Ovary (tissue), 9 donors: ENCODE measurements around the gene NDFIP2. TPM values are rescaled to one million over a fixed set of nuclear protein-coding genes. Genes with fewer than 3 reads are reported as not detected.

ENCODE experiments used
- DNase-seq, 5 donors: peaks; one replicate each; pipeline ENCODE4 v3.0.0-alpha.2; 2019 to 2020
- H3K27ac ChIP-seq, 2 donors: fragments of 200-600 bp; one replicate each; pipeline versions ENCODE4 v1.5.1 to v1.8.0; 2019 to 2022
- H3K27me3 ChIP-seq: fragments of 200-600 bp; one replicate; pipeline ENCODE4 v1.8.0; 2022
- H3K36me3 ChIP-seq: fragments of 200-600 bp; sonication (generic); one replicate; pipeline ENCODE4 v1.5.1; 2019
- H3K4me1 ChIP-seq: one replicate; pipeline ENCODE4 v1.8.1; 2013; ENCODE audit warnings: mild to moderate bottlenecking, moderate library complexity; ENCODE audit not compliant: insufficient read depth
- H3K4me3 ChIP-seq: fragments of 200-600 bp; sonication (generic); one replicate; pipeline ENCODE4 v1.5.1; 2017
- H3K9me3 ChIP-seq, 2 donors: fragments of 200-600 bp in 1 of 2; sonication (generic) in 1 of 2; one replicate each; pipeline versions ENCODE4 v1.5.1 to v1.8.1; 2013 to 2019; ENCODE audit warnings: mild to moderate bottlenecking in 1 of 2, moderate library complexity in 1 of 2
- CTCF ChIP-seq, 3 donors: fragments of 450-650 bp in 2 of 3; fragments of 200-600 bp in 1 of 3; IDR thresholded peaks; one replicate each; pipeline versions ENCODE4 v1.5.1 to v1.8.0; 2016 to 2022; ENCODE audit warnings: antibody characterized with exemption in 3 of 3, mild to moderate bottlenecking in 1 of 3
- EP300 ChIP-seq: sonication (generic); formaldehyde crosslinking; IDR thresholded peaks from one replicate; pipeline ENCODE4 v1.6.1; 2017; ENCODE audit warnings: antibody characterized with exemption
- POLR2A ChIP-seq: fragments of 450-650 bp; IDR thresholded peaks from one replicate; pipeline ENCODE4 v1.6.1; 2017; ENCODE audit warnings: antibody characterized with exemption, mild to moderate bottlenecking, moderate library complexity
- WGBS, 3 donors: extraction: QIAGEN DNeasy Blood & Tissue Kit in 1 of 3; methylation state at CpG; one replicate each; pipeline versions ENCODE4 v1.1.5 to v1.1.7; 2013 to 2017; 5-methylcytosine and 5-hydroxymethylcytosine counted together
- intact Hi-C, 4 donors: fragments of 100-400 bp; cut with DNase I; formaldehyde crosslinking; loops; one replicate each; pipeline versions ENCODE4 v1.11.0 to v1.15.1; 2022 to 2023
- polyA plus RNA-seq, 2 donors: library from polyadenylated mRNA; stranded (reverse); fragments of 200-250 nt in 1 of 2; fragments of 350-450 nt in 1 of 2; fragmentation: Illumina TruSeq in 1 of 2; extraction: RNeasy Lipid Tissue Mini Kit (QIAGEN cat#74804) in 1 of 2; gene quantifications; one replicate each; pipeline ENCODE4 v1.2.3, GENCODE V29; 2013 to 2014
- total RNA-seq, 7 donors: library from RNA; depleted of rRNA in 2 of 7; stranded (reverse); fragments of >200 nt in 2 of 7; fragmentation: NEBNext Ultra II Directional in 3 of 7; extraction: Animal tissue kit (Norgen Biotek cat#: 25700) in 3 of 7; gene quantifications; one replicate each; pipeline versions ENCODE4 v1.1.0 to v1.2.4, GENCODE V29; 2016 to 2023
- donor health status: DM: no; HTN: no; CAD: no; lungs with moderate emphysema.
- donor health status: DM: no; HTN: no; CAD: no.
- donor health status: Bipolar disorder and iron deficiency.
- donor health status: DM: yes; HTN: yes; CAD: no.
- donor health status: DM: no; HTN: no; CAD: no.
- donor health status: DM: yes; HTN: yes; CAD: no.

NDFIP2 gene
- total and polyA plus RNA-seq, 9 donors = 5.9 to 20.4 (median 15.5) TPM

GRCh38 chr13:79500829-79501228 is 19.9 kb downstream of the NDFIP2 start:
- no peaks in the 10 kb centered on the region for H3K27me3 ChIP-seq
- no peaks in the 10 kb centered on the region for H3K9me3 ChIP-seq
- peaks cover 5% of the 10 kb centered on the region for H3K4me1 ChIP-seq
- no peak for DNase-seq
- intact Hi-C loops = no loop called here
- TF ChIP-seq EP300 (no peak), CTCF (IDR thresholded peaks at IDR 0.05) (no peak), POLR2A (no peak)
- H3K36me3 ChIP-seq = no peaks in the 10 kb centered on the region
- H3K27ac ChIP-seq = no peak overlapping the region
- H3K4me3 ChIP-seq = no peak overlapping the region
- 95 to 96% (median 95%) methylated on average over 4 of the region's 4 CpGs for WGBS, 3 donors

GRCh38 chr13:79501538-79502232 is 20.7 kb downstream of the NDFIP2 start:
- no peak for DNase-seq
- peaks cover 5% of the 10 kb centered on the region for H3K4me1 ChIP-seq
- H3K36me3 ChIP-seq = no peaks in the 10 kb centered on the region
- H3K4me3 ChIP-seq = no peak overlapping the region
- 94 to 97% (median 97%) methylated on average over 7 of the region's 7 CpGs for WGBS, 3 donors
- TF ChIP-seq POLR2A (no peak), EP300 (no peak), CTCF (IDR thresholded peaks at IDR 0.05) (no peak)
- intact Hi-C loops = no loop called here
- no peaks in the 10 kb centered on the region for H3K27me3 ChIP-seq
- H3K27ac ChIP-seq = no peak overlapping the region
- H3K9me3 ChIP-seq = no peaks in the 10 kb centered on the region

GRCh38 chr13:79502859-79503468 is 22.0 kb downstream of the NDFIP2 start:
- H3K27ac ChIP-seq = no peak overlapping the region
- H3K4me1 ChIP-seq = peaks cover 5% of the 10 kb centered on the region
- no peaks in the 10 kb centered on the region for H3K36me3 ChIP-seq
- no peak overlapping the region for H3K4me3 ChIP-seq
- no peaks in the 10 kb centered on the region for H3K9me3 ChIP-seq
- H3K27me3 ChIP-seq = no peaks in the 10 kb centered on the region
- intact Hi-C loops = no loop called here
- WGBS, 3 donors = 73 to 79% (median 78%) methylated on average over 3 of the region's 3 CpGs
- TF ChIP-seq POLR2A (no peak), CTCF (IDR thresholded peaks at IDR 0.05) (no peak), EP300 (no peak)
- DNase-seq = no peak

- DNase-seq = no peak
- Histone ChIP-seq H3K4me3 (no peak overlapping the region), H3K4me1 (peaks cover 7% of the 10 kb centered on the region), H3K27ac (no peak overlapping the region), H3K36me3 (no peaks in the 10 kb centered on the region), H3K27me3 (no peaks in the 10 kb centered on the region), H3K9me3 (no peaks in the 10 kb centered on the region)
- intact Hi-C loops = no loop called here
- TF ChIP-seq EP300 (no peak), POLR2A (no peak), CTCF (IDR thresholded peaks at IDR 0.05) (no peak)
These were observed 22.6 kb downstream of the NDFIP2 start for GRCh38 chr13:79503473-79504017.
